Measurements from ENCODE around the gene TWF2. TPM values are rescaled to one million over a fixed set of nuclear protein-coding genes. Genes with fewer than 3 reads are reported as not detected.
A peak's percentile ranks its signal among the peaks of the same experiment; 100 is the strongest.

TWF2 gene
- total RNA-seq, 1 donor from 2014 or later, result 67.9 TPM

- DNase-seq (ENCODE audit: low read depth), result peak; percentile 58
Observed at GRCh38 chr3:52259035-52259434, 20.1 kb upstream of the TWF2 start.

GRCh38 chr3:52257911-52258310, 19.0 kb upstream of the TWF2 start:
- no peak for DNase-seq (ENCODE audit: low read depth)

DNA sequence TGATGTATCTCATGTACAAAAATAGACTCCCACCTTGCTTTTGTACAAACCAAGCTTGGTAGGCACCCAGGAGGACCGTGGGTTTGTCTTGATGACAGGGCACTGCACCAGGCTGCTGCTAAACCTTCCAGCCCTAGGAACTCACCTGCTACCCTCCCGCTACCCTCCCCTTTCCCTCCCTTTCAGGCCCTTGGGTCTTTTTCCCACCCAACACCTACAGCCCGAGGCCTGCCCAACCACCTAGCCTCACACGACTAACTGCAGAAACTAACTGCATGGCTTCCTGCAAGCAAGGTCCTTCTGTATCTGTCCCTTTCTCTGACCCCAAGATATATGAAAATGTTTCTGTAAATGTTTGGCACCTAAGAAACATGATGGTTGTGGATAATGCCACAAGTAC, 17.7 kb upstream of the TWF2 start:
- no peak for DNase-seq (ENCODE audit: low read depth)

- no peak for DNase-seq (ENCODE audit: low read depth)
Observed at GRCh38 chr3:52256159-52256558, 17.2 kb upstream of the TWF2 start.

DNA sequence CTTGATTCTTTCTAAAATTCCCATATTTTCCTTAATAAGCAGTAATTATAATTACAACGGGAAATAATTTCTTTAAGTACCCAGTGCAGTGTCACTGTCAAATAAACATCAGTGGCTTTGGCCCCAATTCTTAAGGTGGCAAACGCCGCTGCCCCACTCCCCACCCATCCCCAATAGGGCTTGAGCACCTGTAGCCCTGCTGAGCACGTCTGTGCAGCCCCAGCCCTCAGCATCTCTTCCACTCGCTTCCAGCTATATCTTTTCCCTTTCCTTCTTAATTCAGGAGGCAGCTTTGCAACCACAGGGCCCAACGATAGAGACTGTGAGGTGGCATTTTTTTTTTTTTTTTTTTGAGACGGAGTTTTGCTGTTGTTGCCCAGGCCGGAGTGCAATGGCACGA, 15.7 kb upstream of the TWF2 start:
- no peak for DNase-seq (ENCODE audit: low read depth)

DNA sequence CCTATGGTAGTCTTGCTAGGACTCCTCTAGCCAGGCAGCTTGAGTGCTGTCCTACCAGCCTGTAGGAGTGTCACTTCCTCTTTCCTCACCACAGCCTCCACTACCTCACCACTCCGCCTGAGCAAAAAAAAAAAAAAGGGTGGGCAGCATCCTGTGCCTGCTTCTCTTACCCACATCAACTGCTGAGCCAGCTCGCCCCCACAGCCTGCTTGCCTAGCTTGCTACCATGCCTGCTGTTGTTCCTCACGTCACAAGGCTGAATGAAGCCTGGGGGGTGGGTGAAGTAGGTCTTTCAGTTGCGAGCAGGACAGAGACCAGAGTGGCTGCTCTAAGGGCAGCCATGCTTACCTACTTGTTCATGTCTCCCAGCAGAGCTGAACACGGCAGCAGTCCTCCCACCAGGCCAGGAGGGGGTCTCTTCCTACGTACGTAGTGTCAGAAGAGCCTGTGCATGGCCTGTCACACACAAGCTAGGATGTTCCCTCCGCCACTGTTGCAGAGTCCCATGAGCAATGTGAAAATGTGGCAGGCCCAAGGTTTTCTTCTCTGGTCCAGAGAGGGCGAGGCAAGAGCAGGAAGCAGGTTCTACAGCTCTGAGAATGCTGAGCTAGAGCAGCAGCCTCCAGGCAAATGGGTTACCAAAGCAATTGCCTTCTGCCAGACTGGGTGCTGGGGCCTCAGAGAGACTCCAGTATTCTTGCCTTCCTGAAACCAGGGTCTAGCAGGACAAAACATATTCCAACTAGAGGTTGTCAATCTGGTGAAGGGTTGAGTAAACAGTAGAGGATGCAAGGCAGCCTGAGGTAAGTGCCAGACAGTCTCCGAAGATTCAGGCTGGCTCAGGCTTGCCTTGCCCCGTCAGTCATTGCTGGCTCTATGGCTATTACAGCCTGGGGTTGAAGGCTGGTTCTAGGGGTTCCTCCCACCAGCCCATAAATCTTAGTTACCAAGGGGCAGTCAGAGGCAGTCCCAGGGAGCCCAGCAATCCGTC, 14.7 kb upstream of the TWF2 start:
- no peak for DNase-seq (ENCODE audit: low read depth)

DNA sequence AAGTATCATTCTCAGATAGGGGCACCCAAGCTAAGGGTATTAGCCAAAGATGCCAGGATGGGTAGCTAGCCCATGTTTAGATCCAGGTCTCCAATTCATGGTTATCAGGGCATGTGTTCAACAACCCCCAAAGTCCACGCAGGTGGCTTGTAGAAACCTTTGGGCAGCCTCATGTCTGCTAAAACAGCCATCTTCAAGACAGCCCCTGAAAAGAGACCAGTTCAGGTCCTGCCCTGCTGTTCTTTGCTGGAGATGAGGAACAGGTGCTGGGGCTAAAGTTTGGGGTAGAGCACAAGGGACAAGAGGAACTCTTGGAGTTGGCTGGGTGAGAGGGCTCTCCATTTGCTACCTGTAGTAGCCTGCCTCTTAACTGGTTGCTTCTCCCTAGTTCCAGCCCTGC, 11.2 kb upstream of the TWF2 start:
- no peak for DNase-seq (ENCODE audit: low read depth)

DNA sequence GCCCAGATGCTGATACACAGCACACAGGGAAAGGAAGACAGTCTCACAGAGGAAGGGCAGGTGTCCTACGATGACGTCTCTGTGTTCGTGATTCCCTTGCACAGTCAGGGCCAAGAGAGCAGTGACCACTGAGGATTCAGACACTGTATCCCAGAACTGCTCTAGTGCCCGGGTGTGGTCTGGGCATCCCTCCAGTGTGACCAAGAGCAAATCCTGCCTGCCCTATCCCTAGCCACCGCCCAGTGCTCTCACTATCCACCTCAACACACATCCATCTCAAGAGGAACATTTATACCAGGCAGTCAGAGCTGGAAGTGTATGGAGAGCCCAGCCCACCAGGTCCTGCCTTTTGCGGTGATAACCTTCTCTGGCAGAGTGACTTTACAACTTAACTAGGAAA, 10.7 kb upstream of the TWF2 start:
- peak; percentile 45 for DNase-seq (ENCODE audit: low read depth)

- no peak for DNase-seq (ENCODE audit: low read depth)
Observed at GRCh38 chr3:52248816-52249547, 10.0 kb upstream of the TWF2 start.

GRCh38 chr3:52248165-52248541, 9.2 kb upstream of the TWF2 start:
- DNase-seq (ENCODE audit: low read depth), result no peak

- no peak for DNase-seq (ENCODE audit: low read depth)
Observed at GRCh38 chr3:52247409-52248164, 8.6 kb upstream of the TWF2 start.

DNA sequence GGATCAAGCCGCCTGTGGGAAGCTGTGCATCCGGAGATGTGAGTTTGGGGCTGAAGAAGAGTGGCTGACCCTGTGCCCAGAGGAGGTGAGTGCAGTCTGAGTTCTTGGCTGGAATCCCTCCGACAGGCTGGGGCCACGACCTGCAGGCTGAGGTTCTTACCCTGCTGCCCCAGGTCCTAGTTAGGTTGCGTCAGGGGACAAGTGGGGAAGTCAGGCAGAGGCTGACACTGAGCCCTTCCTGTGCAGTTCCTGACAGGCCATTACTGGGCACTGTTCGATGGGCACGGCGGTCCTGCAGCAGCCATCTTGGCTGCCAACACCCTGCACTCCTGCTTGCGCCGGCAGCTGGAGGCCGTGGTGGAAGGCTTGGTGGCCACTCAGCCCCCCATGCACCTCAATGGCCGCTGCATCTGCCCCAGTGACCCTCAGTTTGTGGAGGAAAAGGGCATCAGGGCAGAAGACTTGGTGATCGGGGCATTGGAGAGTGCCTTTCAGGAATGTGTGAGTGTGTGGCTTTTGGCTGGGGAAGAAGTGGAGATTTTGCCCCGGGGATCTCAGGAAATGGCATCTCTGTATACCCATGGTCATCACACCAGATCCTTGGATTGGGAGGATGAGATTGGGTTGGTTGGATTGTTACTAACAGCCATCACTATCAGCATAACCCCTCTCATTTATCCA, 7.9 kb upstream of the TWF2 start:
- no peak for DNase-seq (ENCODE audit: low read depth)

- DNase-seq (ENCODE audit: low read depth), result no peak
Observed at GRCh38 chr3:52246264-52246620, 7.3 kb upstream of the TWF2 start.

- DNase-seq (ENCODE audit: low read depth), result peak; percentile 44
Observed at GRCh38 chr3:52245322-52246263, 6.6 kb upstream of the TWF2 start, which contains the start of gene PPM1M. TSS of gene PPM1M (plus strand) at chr3:52245759. CDS start at chr3:52245825, 66 bp downstream.

DNA sequence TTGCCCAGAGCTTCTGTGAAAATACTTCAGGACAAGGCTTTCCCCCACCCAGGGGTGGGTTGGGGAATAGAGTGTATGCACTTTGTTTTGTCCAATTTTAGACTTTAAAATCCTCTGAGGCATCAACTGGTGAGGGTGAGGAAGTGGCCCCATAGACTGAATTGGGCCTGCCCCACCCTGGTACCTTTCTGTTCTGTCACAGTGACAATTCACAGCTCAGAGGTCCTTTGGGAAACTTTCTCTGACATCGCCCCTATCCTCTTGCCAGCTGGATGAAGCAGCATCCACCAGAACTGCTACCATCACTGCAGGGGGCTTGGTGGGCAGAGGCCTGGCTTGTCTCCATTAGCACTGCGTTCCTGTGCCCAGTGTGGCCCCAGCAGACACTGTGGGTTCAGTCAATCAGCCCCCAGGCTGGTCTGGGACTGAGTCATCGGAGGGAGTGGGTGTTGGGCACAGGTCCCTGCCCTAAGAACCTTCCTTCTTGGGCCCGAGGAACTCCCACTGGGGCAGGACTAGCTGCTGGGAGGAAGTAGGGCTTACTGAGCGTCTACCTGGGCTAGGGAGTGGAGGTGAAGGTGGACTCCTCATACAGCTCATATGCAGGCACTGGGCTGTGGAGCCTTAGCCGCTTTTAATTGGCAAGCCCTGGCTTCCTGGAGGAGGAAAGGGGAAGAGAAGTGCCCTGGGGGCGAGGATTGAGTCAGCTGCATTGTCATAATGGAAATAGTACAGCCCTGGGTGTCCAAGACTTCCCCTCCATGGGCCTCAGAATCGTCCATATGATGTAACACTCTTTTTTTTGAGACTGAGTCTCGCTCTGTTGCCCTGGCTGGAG, 5.1 kb upstream of the TWF2 start:
- DNase-seq (ENCODE audit: low read depth), result no peak

- DNase-seq (ENCODE audit: low read depth), result no peak
Observed at GRCh38 chr3:52242039-52242438, 3.1 kb upstream of the TWF2 start.

DNA sequence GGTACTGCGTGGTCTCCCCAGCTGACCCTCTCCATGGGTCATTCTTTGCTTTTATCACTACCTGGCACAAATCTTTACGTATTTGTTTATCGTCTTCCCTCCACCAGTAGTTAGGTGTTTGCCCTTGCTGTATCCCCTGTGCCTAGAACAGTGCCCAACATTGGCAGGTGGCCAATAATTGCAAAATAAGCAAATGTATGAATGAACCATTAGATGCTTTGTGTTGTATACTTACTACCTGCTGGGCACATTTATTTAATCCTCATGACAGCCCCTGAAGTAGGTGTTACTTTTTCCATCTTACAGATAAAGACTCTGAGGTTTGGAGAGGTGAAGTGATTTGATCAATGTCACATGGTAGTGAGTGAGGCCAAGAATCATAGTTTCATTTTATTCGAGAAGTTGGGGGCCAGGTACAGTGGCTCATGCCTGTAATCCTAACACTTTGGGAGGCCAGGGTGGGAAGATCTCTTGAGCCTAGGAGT, 2.0 kb upstream of the TWF2 start:
- no peak for DNase-seq (ENCODE audit: low read depth)

DNA sequence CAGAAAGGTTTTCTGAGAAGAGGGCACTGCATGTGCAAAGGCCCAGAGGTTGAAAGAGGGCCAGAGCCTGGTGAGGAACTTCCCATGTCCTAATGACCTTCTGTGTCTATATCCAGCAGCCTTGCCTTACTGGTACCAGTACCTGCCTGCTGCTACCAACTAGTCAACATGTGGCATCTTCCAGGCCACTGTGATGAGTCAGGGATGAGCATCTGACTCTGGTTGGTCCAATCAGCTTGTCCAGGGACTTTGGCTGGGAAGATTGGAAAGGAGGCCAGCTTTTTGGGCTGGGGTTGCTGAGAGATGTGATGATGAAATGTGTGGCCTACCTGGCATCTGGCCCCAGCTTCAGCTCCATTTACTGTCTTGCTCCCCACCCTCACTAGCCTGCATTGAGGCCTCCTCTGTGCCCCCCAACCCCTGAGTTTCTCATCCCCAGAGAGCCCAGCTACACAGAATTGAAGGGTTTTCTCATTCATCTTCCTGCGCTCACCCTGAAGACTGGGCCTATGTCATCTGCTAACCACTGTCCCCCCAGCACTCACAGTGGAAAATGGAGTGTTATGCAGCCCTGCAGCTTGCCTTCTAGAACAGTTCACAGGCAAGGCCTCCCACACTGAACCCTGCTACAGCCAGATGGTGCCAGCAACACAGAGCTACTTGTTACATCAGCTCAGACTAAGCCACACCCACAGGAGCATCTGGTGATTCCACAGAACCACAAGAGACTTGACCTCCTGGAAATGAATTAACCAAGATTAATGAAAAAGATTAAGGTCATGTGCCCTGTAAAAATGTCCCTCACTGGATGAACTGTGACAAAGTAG, 1.3 kb upstream of the TWF2 start:
- peak; percentile 87 for DNase-seq (ENCODE audit: low read depth)
